ENCODE measurements around the gene MYO7A.
"Not testable (repeated sequence)": the region's sequence is repeated elsewhere in the genome, so short reads cannot be mapped to it uniquely, and the experiment has no call there.

MYO7A gene

DNA sequence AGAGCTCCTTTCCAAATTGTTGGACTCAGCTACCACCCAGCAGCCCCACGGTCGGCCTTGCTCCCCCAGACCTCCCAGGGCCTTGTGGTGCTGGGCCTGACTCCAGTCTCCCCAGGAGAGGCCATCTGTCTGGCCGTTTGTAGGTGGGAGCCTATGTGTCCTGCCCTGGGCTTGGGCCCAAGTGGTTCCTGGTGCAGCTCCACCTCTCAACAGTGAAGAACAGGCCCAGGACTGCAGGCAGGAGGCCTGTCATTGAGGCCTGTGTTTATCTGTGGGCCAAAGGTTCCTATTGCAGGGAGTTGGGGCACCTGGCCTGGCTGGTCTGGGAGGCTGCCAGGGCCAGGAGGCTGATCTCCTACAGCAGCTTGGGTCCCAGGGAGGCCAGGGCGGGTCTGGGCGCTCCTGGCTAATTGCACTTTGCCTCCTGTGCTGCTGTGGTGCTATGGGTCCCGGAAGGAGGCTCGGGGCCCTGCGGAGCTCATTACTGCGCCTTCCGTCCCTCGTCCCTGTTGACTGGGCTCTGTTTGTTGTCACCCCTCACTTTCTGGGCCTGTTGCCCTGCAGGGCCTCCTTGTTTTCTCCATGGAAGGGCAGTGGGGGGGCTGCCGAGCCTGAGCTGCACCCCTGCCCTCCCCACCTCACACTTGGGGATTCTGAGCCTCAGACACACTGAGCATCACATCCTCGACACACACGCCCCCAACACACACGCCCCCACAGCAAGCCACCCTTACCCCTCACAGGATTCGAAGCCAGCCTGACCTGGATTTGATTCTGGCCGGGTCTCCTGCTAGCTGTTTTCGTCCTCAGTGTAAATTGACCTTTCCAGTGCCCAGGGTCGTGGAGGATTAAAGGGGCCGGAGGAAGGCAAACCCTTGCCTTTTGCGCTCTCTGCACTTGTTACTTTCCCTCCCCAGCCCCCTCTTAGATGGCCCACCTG lies 32.2 kb upstream of the MYO7A start:
- Histone ChIP-seq H3K9ac (no peak overlapping the region), H3K9me3 (replicated peaks in 1 of 11) (peaks cover 0 to 7% (median 0%) of the 10 kb centered on the region in 11 experiments; a peak in 1 of 22 replicates), H3K36me3 (peaks cover 0 to 15% (median 0%) of the 10 kb centered on the region in 11 experiments; a peak in 3 of 22 replicates), H4K20me1 (peaks cover 0 to 24% (median 2%) of the 10 kb centered on the region in 11 experiments; a peak in 4 of 22 replicates), H3K4me1 (peaks cover 0 to 17% (median 14%) of the 10 kb centered on the region in 10 experiments; a peak in 18 of 20 replicates), H3K4me3 (no peak overlapping the region), H3K4me2 (no peak overlapping the region), H3K27ac (no peak overlapping the region), H3K27me3 (no peaks in the 10 kb centered on the region)
- no peak for TF ChIP-seq Cebpa-rat (IDR thresholded peaks at IDR 0.05)

GRCh38 chr11:77096591-77097019 lies 31.4 kb upstream of the MYO7A start:
- no peak overlapping the region for H3K4me2 ChIP-seq
- no peak overlapping the region for H3K4me3 ChIP-seq
- no peaks in the 10 kb centered on the region for H3K27me3 ChIP-seq

GRCh38 chr11:77097180-77097579 lies 30.9 kb upstream of the MYO7A start:
- not testable (repeated sequence) for H3K9me3 ChIP-seq (replicated peaks in 1 of 11); H3K27ac ChIP-seq; H3K4me3 ChIP-seq; H3K9ac ChIP-seq; H3K4me2 ChIP-seq; H3K27me3 ChIP-seq
- H3K36me3 ChIP-seq: peaks cover 0 to 15% (median 0%) of the 10 kb centered on the region in 11 experiments; a peak in 3 of 22 replicates
- peaks cover 0 to 23% (median 0%) of the 10 kb centered on the region in 11 experiments; a peak in 2 of 22 replicates for H4K20me1 ChIP-seq
- H3K4me1 ChIP-seq: peaks cover 0 to 13% (median 9%) of the 10 kb centered on the region in 10 experiments; a peak in 15 of 20 replicates

More at GRCh38 chr11:77096591-77097019, 31.4 kb upstream of the MYO7A start:
- peaks cover 0 to 7% (median 0%) of the 10 kb centered on the region in 11 experiments; a peak in 1 of 22 replicates for H3K9me3 ChIP-seq (replicated peaks in 1 of 11)
- peaks cover 0 to 13% (median 8%) of the 10 kb centered on the region in 10 experiments; a peak in 15 of 20 replicates for H3K4me1 ChIP-seq
- H3K36me3 ChIP-seq: peaks cover 0 to 15% (median 0%) of the 10 kb centered on the region in 11 experiments; a peak in 3 of 22 replicates
- no peak overlapping the region for H3K27ac ChIP-seq
- H3K9ac ChIP-seq: no peak overlapping the region
- no peak for TF ChIP-seq Cebpa-rat (IDR thresholded peaks at IDR 0.05)
- H4K20me1 ChIP-seq: peaks cover 0 to 23% (median 0%) of the 10 kb centered on the region in 11 experiments; a peak in 3 of 22 replicates

GRCh38 chr11:77100166-77101042 lies 27.6 kb upstream of the MYO7A start:
- Histone ChIP-seq H3K9ac (no peak overlapping the region), H3K4me2 (no peak overlapping the region), H3K4me3 (no peak overlapping the region), H4K20me1 (peaks cover 0 to 36% (median 0%) of the 10 kb centered on the region in 11 experiments; a peak in 2 of 22 replicates), H3K27ac (no peak overlapping the region), H3K36me3 (peaks cover 0 to 8% (median 0%) of the 10 kb centered on the region in 11 experiments; a peak in 1 of 22 replicates), H3K27me3 (no peaks in the 10 kb centered on the region), H3K9me3 (replicated peaks in 1 of 11) (peaks cover 0 to 7% (median 0%) of the 10 kb centered on the region in 11 experiments; a peak in 1 of 22 replicates), H3K4me1 (peaks cover 0 to 37% (median 23%) of the 10 kb centered on the region in 10 experiments; a peak in 15 of 20 replicates)
- TF ChIP-seq Cebpa-rat (IDR thresholded peaks at IDR 0.05): no peak

GRCh38 chr11:77101043-77101537 lies 27.0 kb upstream of the MYO7A start:
- TF ChIP-seq Cebpa-rat (IDR thresholded peaks at IDR 0.05): no peak

DNA sequence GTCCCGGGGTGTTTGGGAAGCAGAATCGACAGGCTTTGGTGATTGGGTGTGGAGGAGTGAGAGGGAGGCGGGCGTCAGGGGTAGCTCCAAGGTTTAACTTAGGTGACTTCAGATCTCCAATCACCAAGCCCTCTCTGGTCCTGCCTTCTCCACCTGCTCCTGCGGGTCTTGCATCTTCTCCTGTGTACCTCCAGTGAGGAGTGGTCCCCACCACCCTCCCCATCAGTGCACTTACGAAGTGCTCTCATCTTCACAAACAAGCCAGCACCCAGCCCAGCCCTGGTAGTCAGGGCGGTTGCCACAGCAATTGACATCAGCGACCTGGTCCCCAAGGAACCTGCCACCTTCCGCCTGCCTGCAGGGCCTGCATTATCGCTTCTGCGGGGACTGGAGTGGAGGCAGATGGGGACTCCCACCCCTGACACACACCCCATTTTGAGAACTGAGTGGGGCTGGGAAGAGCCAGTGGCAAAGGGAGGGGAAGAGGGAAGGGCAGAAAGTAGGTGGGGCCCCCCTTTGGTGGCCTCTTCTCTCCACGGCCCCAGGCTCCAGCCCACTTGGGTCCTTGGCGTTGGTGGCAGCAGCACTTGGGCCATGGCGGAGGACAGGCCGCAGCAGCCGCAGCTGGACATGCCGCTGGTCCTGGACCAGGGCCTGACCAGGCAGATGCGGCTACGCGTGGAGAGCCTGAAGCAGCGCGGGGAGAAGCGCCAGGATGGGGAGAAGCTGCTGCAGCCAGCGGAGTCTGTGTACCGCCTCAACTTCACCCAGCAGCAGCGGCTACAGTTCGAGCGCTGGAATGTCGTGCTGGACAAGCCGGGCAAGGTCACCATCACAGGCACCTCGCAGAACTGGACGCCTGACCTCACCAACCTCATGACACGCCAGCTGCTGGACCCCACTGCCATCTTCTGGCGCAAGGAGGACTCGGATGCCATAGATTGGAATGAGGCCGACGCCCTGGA lies 25.5 kb upstream of the MYO7A start, which contains the start of gene OMP:
TSS of gene OMP (plus strand) at position 595 of the 965 bp plus-strand sequence. CDS start at position 595, 0 bp downstream.
- TF ChIP-seq Cebpa-rat (IDR thresholded peaks at IDR 0.05): no peak
- H3K9me3 ChIP-seq (replicated peaks in 1 of 11): peaks cover 0 to 7% (median 0%) of the 10 kb centered on the region in 11 experiments; a peak in 1 of 22 replicates
- H3K36me3 ChIP-seq: peaks cover 0 to 8% (median 0%) of the 10 kb centered on the region in 11 experiments; a peak in 1 of 22 replicates
- H3K4me2 ChIP-seq: peak within 1 kb of the TSS in 8 of 11 experiments; percentile 23 to 68 (median 52); a peak in 15 of 22 replicates
- no peaks in the 10 kb centered on the region for H3K27me3 ChIP-seq
- H3K27ac ChIP-seq: no peak within 1 kb of the TSS; a peak in 1 of 22 replicates
- H3K4me1 ChIP-seq: peaks cover 17 to 58% (median 39%) of the 10 kb centered on the region in 10 experiments
- H4K20me1 ChIP-seq: peaks cover 0 to 37% (median 0%) of the 10 kb centered on the region in 11 experiments; a peak in 3 of 22 replicates
- H3K9ac ChIP-seq: peak within 1 kb of the TSS in 2 of 11 experiments; percentile 11 to 22; a peak in 3 of 22 replicates
- H3K4me3 ChIP-seq: no peak within 1 kb of the TSS

More at GRCh38 chr11:77101043-77101537, 27.0 kb upstream of the MYO7A start:
- Histone ChIP-seq H3K4me1 (peaks cover 5 to 44% (median 25%) of the 10 kb centered on the region in 10 experiments; a peak in 18 of 20 replicates), H3K36me3 (peaks cover 0 to 8% (median 0%) of the 10 kb centered on the region in 11 experiments; a peak in 1 of 22 replicates), H3K4me3 (no peak overlapping the region), H3K9me3 (replicated peaks in 1 of 11) (peaks cover 0 to 7% (median 0%) of the 10 kb centered on the region in 11 experiments; a peak in 1 of 22 replicates), H3K27me3 (no peaks in the 10 kb centered on the region), H3K9ac (no peak overlapping the region), H3K27ac (no peak overlapping the region), H4K20me1 (peaks cover 0 to 31% (median 0%) of the 10 kb centered on the region in 11 experiments; a peak in 1 of 22 replicates), H3K4me2 (peak overlapping the region in 2 of 11 experiments; percentile 62 to 68; a peak in 1 of 22 replicates)

- no peak for TF ChIP-seq Cebpa-rat (IDR thresholded peaks at IDR 0.05)
- peaks cover 0 to 7% (median 0%) of the 10 kb centered on the region in 11 experiments; a peak in 1 of 22 replicates for H3K9me3 ChIP-seq (replicated peaks in 1 of 11)
- H3K27me3 ChIP-seq: no peaks in the 10 kb centered on the region; a peak in 1 of 22 replicates
- H3K4me3 ChIP-seq: no peak overlapping the region
- peaks cover 25 to 66% (median 47%) of the 10 kb centered on the region in 10 experiments for H3K4me1 ChIP-seq
- H3K4me2 ChIP-seq: peak overlapping the region in 8 of 11 experiments; percentile 23 to 68 (median 52); a peak in 12 of 22 replicates
- no peak overlapping the region for H3K27ac ChIP-seq
- H3K36me3 ChIP-seq: peaks cover 0 to 8% (median 0%) of the 10 kb centered on the region in 11 experiments; a peak in 1 of 22 replicates
- peaks cover 0 to 41% (median 0%) of the 10 kb centered on the region in 11 experiments; a peak in 5 of 22 replicates for H4K20me1 ChIP-seq
- H3K9ac ChIP-seq: peak overlapping the region in 1 of 11 experiments; percentile 22; a peak in 3 of 22 replicates
These were observed 24.7 kb upstream of the MYO7A start for GRCh38 chr11:77103319-77103718.

All from BLaER1 treated with 17β-estradiol and CSF1 and Interleukin-3, amounts not matched to agents 10 nM and 100 nM (cell line).